Transverse colon (tissue), 4 donors: Measurements from ENCODE around the gene PJA1. TPM values are rescaled to one million over a fixed set of nuclear protein-coding genes. Genes with fewer than 3 reads are reported as not detected.

Experiments
- DNase-seq: peaks from one replicate; pipeline ENCODE4 v3.0.0-alpha.2; 2019
- H3K27ac ChIP-seq, 4 donors: fragments of 200-600 bp; sonication (generic); 2 replicates each; pipeline ENCODE4 v1.5.1; 2016 to 2018; ENCODE audit warnings: inconsistent platforms in 4 of 4
- H3K27me3 ChIP-seq: fragments of 200-600 bp; sonication (generic); 2 replicates; pipeline ENCODE4 v1.5.1; 2017; ENCODE audit warnings: inconsistent platforms
- H3K36me3 ChIP-seq, 4 donors: fragments of 200-600 bp; sonication (generic); 2 replicates each; pipeline ENCODE4 v1.5.1; 2017 to 2019; ENCODE audit warnings: inconsistent platforms in 4 of 4
- H3K4me1 ChIP-seq, 4 donors: fragments of 200-600 bp; sonication (generic); 2 replicates each; pipeline ENCODE4 v1.5.1; 2017 to 2020; ENCODE audit warnings: inconsistent platforms in 4 of 4
- H3K4me3 ChIP-seq, 4 donors: fragments of 200-600 bp; sonication (generic); 1 replicate in 1 of 4; 2 replicates in 3 of 4; pipeline versions ENCODE4 v1.5.1 to v1.6.1; 2017 to 2019; ENCODE audit warnings: inconsistent platforms in 4 of 4
- H3K9me3 ChIP-seq, 2 donors: fragments of 200-600 bp; sonication (generic); 2 replicates each; pipeline ENCODE4 v1.5.1; 2017 to 2019; ENCODE audit warnings: inconsistent platforms in 2 of 2
- EP300 ChIP-seq: sonication (generic); formaldehyde crosslinking; IDR thresholded peaks from one replicate; pipeline ENCODE4 v1.6.1; 2017; ENCODE audit warnings: antibody characterized with exemption, low read depth
- POLR2A ChIP-seq: fragments of 450-650 bp; IDR thresholded peaks from one replicate; pipeline ENCODE4 v1.6.1; 2016; ENCODE audit warnings: antibody characterized with exemption, mild to moderate bottlenecking, moderate library complexity
- POLR2AphosphoS5 ChIP-seq, 3 donors: sonication (generic); formaldehyde crosslinking; IDR thresholded peaks; one replicate each; pipeline ENCODE4 v1.6.1; 2016; ENCODE audit warnings: antibody characterized with exemption in 3 of 3
- WGBS, 2 donors: methylation state at CpG; one replicate each; pipeline ENCODE4 v1.1.5; 2018; ENCODE audit warnings: low coverage in 1 of 2; 5-methylcytosine and 5-hydroxymethylcytosine counted together
- in situ Hi-C, 4 donors: fragments of 200-750 bp; cut with MboI; loops; one replicate each; pipeline versions ENCODE4 v1.15.0 to v1.15.1; 2017; ENCODE audit warnings: low sequenced_read_pairs in 3 of 4, low pct_ligation_motif_present in 1 of 4, low pct_unique_long_range_greater_than_20kb in 1 of 4
- intact Hi-C: fragments of 100-400 bp; cut with DNase I; formaldehyde crosslinking; loops from one replicate; pipeline ENCODE4 v1.15.1; 2023; ENCODE audit warnings: low total_unique reads
- total RNA-seq, 4 donors: library from RNA; depleted of rRNA; stranded (reverse); fragments of >200 nt; gene quantifications; one replicate each; pipeline ENCODE4 v1.1.0, GENCODE V29; 2016
- TF ChIP-seq, protein P1 (sequence below), 5 experiments: fragments of 200-600 bp in 3 of 5; fragments of 450-650 bp in 2 of 5; sonication (generic) in 3 of 5; IDR thresholded peaks; 1 replicate in 2 of 5; 2 replicates in 3 of 5; pipeline ENCODE4 v1.5.1; 2016 to 2017; ENCODE audit warnings: antibody characterized with exemption in 5 of 5, inconsistent platforms in 3 of 5, mild to moderate bottlenecking in 2 of 5, moderate library complexity in 1 of 5

The PJA1 gene
- total RNA-seq, 4 donors from 2014 or later: 2.2 to 31.4 (median 6.9) TPM

DNA sequence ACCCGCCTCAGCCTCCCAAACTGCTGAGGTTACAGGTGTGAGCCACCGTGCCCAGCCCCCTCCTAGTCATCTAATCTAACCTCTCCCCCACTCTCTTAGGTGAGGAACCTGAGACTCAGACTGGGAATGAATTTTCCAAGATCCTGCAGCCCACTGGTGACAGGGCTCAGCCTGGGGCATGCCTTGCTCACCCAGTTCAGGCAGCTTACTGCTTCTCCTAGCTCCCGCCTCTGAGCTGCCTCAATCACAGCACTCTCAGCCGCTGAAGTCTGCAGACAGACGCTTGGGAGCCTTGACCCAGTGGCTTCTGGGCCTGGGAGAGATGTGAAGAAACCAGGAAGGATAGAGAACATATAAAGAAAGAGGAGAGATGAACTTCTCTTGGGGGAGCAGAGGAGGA lies 24.4 kb downstream of the PJA1 start:
- intact Hi-C loops (no loop called here), in situ Hi-C loops (no loop called here)
- Histone ChIP-seq H3K4me1 (no peaks in the 10 kb centered on the region), H3K9me3 (no peaks in the 10 kb centered on the region), H3K36me3 (no peaks in the 10 kb centered on the region), H3K27me3 (peaks cover 5% of the 10 kb centered on the region), H3K27ac (no peak overlapping the region), H3K4me3 (no peak overlapping the region)
- TF ChIP-seq, protein P1, sequence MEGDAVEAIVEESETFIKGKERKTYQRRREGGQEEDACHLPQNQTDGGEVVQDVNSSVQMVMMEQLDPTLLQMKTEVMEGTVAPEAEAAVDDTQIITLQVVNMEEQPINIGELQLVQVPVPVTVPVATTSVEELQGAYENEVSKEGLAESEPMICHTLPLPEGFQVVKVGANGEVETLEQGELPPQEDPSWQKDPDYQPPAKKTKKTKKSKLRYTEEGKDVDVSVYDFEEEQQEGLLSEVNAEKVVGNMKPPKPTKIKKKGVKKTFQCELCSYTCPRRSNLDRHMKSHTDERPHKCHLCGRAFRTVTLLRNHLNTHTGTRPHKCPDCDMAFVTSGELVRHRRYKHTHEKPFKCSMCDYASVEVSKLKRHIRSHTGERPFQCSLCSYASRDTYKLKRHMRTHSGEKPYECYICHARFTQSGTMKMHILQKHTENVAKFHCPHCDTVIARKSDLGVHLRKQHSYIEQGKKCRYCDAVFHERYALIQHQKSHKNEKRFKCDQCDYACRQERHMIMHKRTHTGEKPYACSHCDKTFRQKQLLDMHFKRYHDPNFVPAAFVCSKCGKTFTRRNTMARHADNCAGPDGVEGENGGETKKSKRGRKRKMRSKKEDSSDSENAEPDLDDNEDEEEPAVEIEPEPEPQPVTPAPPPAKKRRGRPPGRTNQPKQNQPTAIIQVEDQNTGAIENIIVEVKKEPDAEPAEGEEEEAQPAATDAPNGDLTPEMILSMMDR (IDR thresholded peaks at IDR 0.05): no peak
- TF ChIP-seq POLR2A (no peak), EP300 (no peak), POLR2AphosphoS5 (IDR thresholded peaks at IDR 0.05) (no peak)
- no peak for DNase-seq
- 86% methylated on average over 5 of the region's 5 CpGs; no CpG with 5 or more reads in 1 of the 2 donors for WGBS, 2 donors

DNA sequence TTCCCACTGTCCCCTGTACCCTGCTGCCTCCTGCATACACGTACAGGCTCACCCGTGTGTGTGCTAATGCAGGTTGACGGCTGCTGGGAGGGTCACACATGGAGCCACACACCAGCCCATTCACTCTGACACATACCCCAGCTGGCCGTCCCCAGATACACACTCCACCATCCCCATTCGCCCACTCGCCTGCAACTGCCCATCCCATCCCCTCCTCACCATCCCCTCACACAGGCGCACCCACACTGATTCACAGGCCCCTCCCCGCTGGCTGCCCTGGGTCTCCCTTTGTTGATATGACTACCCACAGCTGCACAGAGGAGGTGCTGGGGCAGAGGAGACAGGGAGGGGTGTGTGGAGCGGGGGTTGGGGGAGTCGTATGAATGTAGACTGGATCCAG lies 25.7 kb downstream of the PJA1 start:
- Histone ChIP-seq H3K9me3 (no peaks in the 10 kb centered on the region), H3K4me3 (no peak overlapping the region), H3K27ac (no peak overlapping the region), H3K27me3 (peaks cover 5% of the 10 kb centered on the region), H3K4me1 (no peaks in the 10 kb centered on the region), H3K36me3 (no peaks in the 10 kb centered on the region)
- intact Hi-C loops: no loop called here
- in situ Hi-C loops: no loop called here
- 83% methylated on average over 10 of the region's 10 CpGs; no CpG with 5 or more reads in 1 of the 2 donors for WGBS, 2 donors
- no peak for DNase-seq
- TF ChIP-seq POLR2A (no peak), EP300 (no peak), POLR2AphosphoS5 (IDR thresholded peaks at IDR 0.05) (no peak)
- TF ChIP-seq, protein P1 (IDR thresholded peaks at IDR 0.05): no peak

DNA sequence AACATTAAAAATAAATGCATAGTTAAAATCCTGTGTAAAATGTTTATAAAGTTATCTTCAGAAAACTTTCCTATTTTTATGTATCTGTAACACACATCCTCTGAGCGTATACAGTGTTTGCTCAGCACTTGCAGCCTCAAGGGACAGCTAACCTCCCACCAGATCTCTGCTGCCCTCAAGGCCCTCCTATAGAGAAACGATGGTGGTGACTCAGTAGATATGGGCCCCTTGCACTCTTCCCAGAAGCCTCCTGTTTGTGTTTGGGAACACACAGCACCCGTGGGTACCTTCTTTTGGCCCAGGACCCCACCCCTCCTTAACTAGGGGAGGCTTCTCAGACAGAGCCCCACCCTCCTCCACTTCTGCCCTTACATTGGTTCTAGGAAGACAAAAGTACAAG lies 26.7 kb downstream of the PJA1 start:
- H3K4me3 ChIP-seq: no peak overlapping the region
- H3K4me1 ChIP-seq: no peaks in the 10 kb centered on the region
- in situ Hi-C loops: no loop called here
- H3K27ac ChIP-seq: no peak overlapping the region
- no peak for DNase-seq
- intact Hi-C loops: no loop called here
- peaks cover 5% of the 10 kb centered on the region for H3K27me3 ChIP-seq
- no peaks in the 10 kb centered on the region for H3K9me3 ChIP-seq
- TF ChIP-seq POLR2AphosphoS5 (IDR thresholded peaks at IDR 0.05): no peak
- no peak for TF ChIP-seq POLR2A
- TF ChIP-seq, protein P1 (IDR thresholded peaks at IDR 0.05): no peak
- TF ChIP-seq EP300: no peak
- 40 to 60% methylated on average over 1 to 3 of the region's 3 CpGs for WGBS, 2 donors
- no peaks in the 10 kb centered on the region for H3K36me3 ChIP-seq

DNA sequence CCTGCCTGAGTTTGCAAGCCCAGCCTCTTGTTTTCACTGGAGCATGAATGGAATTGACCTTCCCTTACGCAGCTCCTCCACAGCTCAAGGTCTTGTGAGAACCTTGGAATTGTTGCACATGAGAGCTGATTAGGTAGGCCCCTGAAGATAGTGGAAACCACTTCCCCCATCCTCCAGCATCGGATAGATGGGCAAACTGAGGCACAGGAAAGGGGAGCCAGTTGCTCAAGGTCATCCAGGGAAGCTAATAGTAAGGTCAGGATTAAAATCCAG lies 27.2 kb downstream of the PJA1 start:
- H3K9me3 ChIP-seq: no peaks in the 10 kb centered on the region
- no peak for TF ChIP-seq EP300
- TF ChIP-seq POLR2AphosphoS5 (IDR thresholded peaks at IDR 0.05): no peak
- no peak for TF ChIP-seq POLR2A
- TF ChIP-seq, protein P1 (IDR thresholded peaks at IDR 0.05): no peak
- DNase-seq: no peak
- H3K27ac ChIP-seq: peak overlapping the region in 2 of 4 donors; percentile 31 to 66
- H3K27me3 ChIP-seq: peaks cover 5% of the 10 kb centered on the region
- intact Hi-C loops (no loop called here), in situ Hi-C loops (no loop called here)
- no peak overlapping the region for H3K4me3 ChIP-seq
- no peaks in the 10 kb centered on the region for H3K4me1 ChIP-seq
- WGBS, 2 donors: 66% methylated on average over 2 of the region's 2 CpGs; no CpG with 5 or more reads in 1 of the 2 donors
- H3K36me3 ChIP-seq: no peaks in the 10 kb centered on the region
